GM20431 (cell line): Measurements from ENCODE around the gene SKOR2.
"Not testable (repeated sequence)": the region's sequence is repeated elsewhere in the genome, so short reads cannot be mapped to it uniquely, and the experiment has no call there.

Experiments
- in situ Hi-C: fragments of 300-500 bp; cut with MseI, MboI; formaldehyde crosslinking; loops from one replicate; pipeline ENCODE4 v1.15.0; 2020; ENCODE audit warnings: low sequenced_read_pairs; ENCODE audit not compliant: unreplicated experiment

SKOR2 gene

DNA sequence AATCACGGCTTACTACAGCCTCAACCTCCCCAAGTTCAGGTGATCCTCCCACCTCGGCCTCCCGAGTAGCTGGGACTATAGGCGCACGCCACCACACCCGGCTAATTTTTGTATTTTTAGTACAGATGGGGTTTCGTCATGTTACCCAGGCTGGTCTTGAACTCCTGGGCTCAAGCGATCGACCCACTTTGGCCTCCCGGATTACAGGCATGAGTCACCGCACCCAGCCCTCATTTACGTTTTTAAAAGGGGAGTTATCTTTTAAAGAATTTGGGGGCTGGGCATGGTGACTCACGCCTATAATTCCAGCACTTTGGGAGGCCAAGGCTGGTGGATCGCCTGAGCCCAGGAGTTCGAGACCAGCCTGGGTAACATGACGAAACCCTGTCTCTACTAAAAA, 93.1 kb downstream of the SKOR2 start:
- in situ Hi-C loops, result not testable (repeated sequence)
